ENCODE data around the gene HOTAIR. TPM values are rescaled to one million over a fixed set of nuclear protein-coding genes. Genes with fewer than 3 reads are reported as not detected.

Gene HOTAIR
- total and polyA plus RNA-seq, 8 donors, result not detected

GRCh38 chr12:53950437-53950773 lies 24.3 kb downstream of the HOTAIR start:
- no peaks in the 10 kb centered on the region for H3K36me3 ChIP-seq
- H3K27ac ChIP-seq, result no peak overlapping the region
- H3K27me3 ChIP-seq, result peaks cover 62 to 100% (median 98%) of the 10 kb centered on the region in 3 donors
- peaks cover 0 to 9% (median 0%) of the 10 kb centered on the region in 4 donors for H3K9me3 ChIP-seq
- no peak for TF ChIP-seq EP300 (IDR thresholded peaks at IDR 0.05)
- TF ChIP-seq POLR2A (IDR thresholded peaks at IDR 0.05), result no peak
- TF ChIP-seq POLR2AphosphoS5 (IDR thresholded peaks at IDR 0.05), result no peak
- no peak for TF ChIP-seq CTCF (IDR thresholded peaks at IDR 0.05)
- no peak overlapping the region for H3K4me3 ChIP-seq
- 3 to 8% (median 4%) methylated on average over 10 of the region's 10 CpGs for WGBS, 5 donors
- intact Hi-C loops (cut with DNase I; ENCODE audit: low total_unique reads), result no loop called here
- peaks cover 8 to 41% (median 18%) of the 10 kb centered on the region in 4 donors for H3K4me1 ChIP-seq
- no peak for DNase-seq

- TF ChIP-seq EP300 (IDR thresholded peaks at IDR 0.05) (no peak), POLR2AphosphoS5 (IDR thresholded peaks at IDR 0.05) (no peak)
- H3K4me1 ChIP-seq, result peaks cover 2 to 40% (median 17%) of the 10 kb centered on the region in 4 donors
- H3K9me3 ChIP-seq, result peaks cover 0 to 3% (median 0%) of the 10 kb centered on the region in 4 donors
- WGBS, 5 donors, result 0 to 5% (median 4%) methylated on average over 10 to 34 of the region's 34 CpGs
- H3K27me3 ChIP-seq, result peaks cover 61 to 100% (median 98%) of the 10 kb centered on the region in 3 donors
- H3K4me3 ChIP-seq, result no peak overlapping the region
- DNase-seq, result no peak
- no peaks in the 10 kb centered on the region for H3K36me3 ChIP-seq
- intact Hi-C loops (cut with DNase I; ENCODE audit: low total_unique reads), result no loop called here
- no peak overlapping the region for H3K27ac ChIP-seq
These were observed 24.9 kb downstream of the HOTAIR start for GRCh38 chr12:53949631-53950436.

GRCh38 chr12:53948650-53949593 lies 25.8 kb downstream of the HOTAIR start:
- Histone ChIP-seq H3K4me3 (no peak overlapping the region), H3K27ac (no peak overlapping the region), H3K27me3 (peaks cover 53 to 100% (median 98%) of the 10 kb centered on the region in 3 donors), H3K36me3 (no peaks in the 10 kb centered on the region), H3K4me1 (peaks cover 0 to 40% (median 16%) of the 10 kb centered on the region in 4 donors), H3K9me3 (no peaks in the 10 kb centered on the region)
- DNase-seq, result no peak
- 33 to 37% (median 35%) methylated on average over 6 to 9 of the region's 9 CpGs for WGBS, 5 donors
- TF ChIP-seq EP300 (IDR thresholded peaks at IDR 0.05) (no peak), POLR2A (IDR thresholded peaks at IDR 0.05) (no peak), POLR2AphosphoS5 (IDR thresholded peaks at IDR 0.05) (no peak), CTCF (IDR thresholded peaks at IDR 0.05) (no peak)
- intact Hi-C loops (cut with DNase I; ENCODE audit: low total_unique reads), result no loop called here

- Histone ChIP-seq H3K27me3 (peaks cover 43 to 100% (median 98%) of the 10 kb centered on the region in 3 donors), H3K36me3 (no peaks in the 10 kb centered on the region), H3K27ac (no peak overlapping the region), H3K4me3 (no peak overlapping the region), H3K9me3 (no peaks in the 10 kb centered on the region), H3K4me1 (peaks cover 0 to 31% (median 14%) of the 10 kb centered on the region in 4 donors)
- TF ChIP-seq POLR2AphosphoS5 (IDR thresholded peaks at IDR 0.05), result no peak
- no peak for TF ChIP-seq EP300 (IDR thresholded peaks at IDR 0.05)
- TF ChIP-seq POLR2A (IDR thresholded peaks at IDR 0.05), result no peak
- no peak for TF ChIP-seq CTCF (IDR thresholded peaks at IDR 0.05)
- intact Hi-C loops (cut with DNase I; ENCODE audit: low total_unique reads), result no loop called here
- no peak for DNase-seq
These were observed 27.0 kb downstream of the HOTAIR start for GRCh38 chr12:53947743-53948142.

Data from stomach (tissue), 9 donors.